A549 (cell line): Measurements from ENCODE around the gene RIOK2. TPM values are rescaled to one million over a fixed set of nuclear protein-coding genes. Genes with fewer than 3 reads are reported as not detected.

Source experiments
- ATAC-seq, 2 experiments: fragments of 200-7000 bp in 1 of 2; fragments of >200 bp in 1 of 2; cut with Nextera tagmentation in 1 of 2; cut with Tn5 transposase in 1 of 2; 3 replicates each; pipeline versions ENCODE4 v1.8.0 to v1.9.1; 2018 to 2020; ENCODE audit warnings: mild to moderate bottlenecking in 1 of 2, moderate library complexity in 1 of 2
- CTCF ChIA-PET: fragments of 300-600 bp; sonication (Branson Sonifier 250); formaldehyde crosslinking; extraction: SDS; loops from one replicate; lab custom pipeline; 2021; ENCODE audit warnings: antibody characterized with exemption, inconsistent platforms; lab: Yijun Ruan, JAX
- POLR2A ChIA-PET: fragments of 350-600 bp; formaldehyde crosslinking; extraction: SDS; loops from one replicate; lab custom pipeline; 2021; ENCODE audit warnings: antibody characterized with exemption, inconsistent platforms; lab: Yijun Ruan, JAX
- DNase-seq, 2 experiments: peaks; one replicate each; pipeline versions ENCODE4 v3.0.0 to v3.0.0-alpha.2; 2011 to 2016; ENCODE audit warnings: low read depth in 1 of 2, low spot score in 1 of 2
- FAIRE-seq: peaks from 2 replicates; lab custom pipeline; 2011; peaks lifted over from hg19 to GRCh38; lab: Jason Lieb, UNC
- H3K27ac ChIP-seq, 2 experiments: fragments of >200 bp; sonication (Bioruptor Twin); formaldehyde crosslinking; 3 replicates each; pipeline ENCODE4 v1.5.1; 2016 to 2017
- H3K4me1 ChIP-seq: fragments of >200 bp; sonication (Bioruptor Twin); formaldehyde crosslinking; 3 replicates; pipeline ENCODE4 v1.6.1; 2016
- H3K4me2 ChIP-seq: fragments of >200 bp; sonication (Bioruptor Twin); formaldehyde crosslinking; 3 replicates; pipeline ENCODE4 v1.6.1; 2016
- H3K4me3 ChIP-seq: fragments of >200 bp; sonication (Bioruptor Twin); formaldehyde crosslinking; 3 replicates; pipeline ENCODE4 v1.5.1; 2016
- H3K9me3 ChIP-seq: fragments of >200 bp; sonication (Bioruptor Twin); formaldehyde crosslinking; 3 replicates; pipeline ENCODE4 v1.6.1; 2016
- BHLHE40 ChIP-seq: IDR thresholded peaks from 2 replicates; pipeline ENCODE4 v1.6.1; 2012; ENCODE audit warnings: low read depth, low read length, inconsistent platforms
- CBX2 ChIP-seq: fragments of 200-600 bp; sonication (generic); IDR thresholded peaks from 2 replicates; pipeline ENCODE4 v1.6.1; 2016; ENCODE audit warnings: low read depth, mild to moderate bottlenecking, borderline replicate concordance
- CBX8 ChIP-seq: fragments of 200-600 bp; sonication (generic); IDR thresholded peaks from 2 replicates; pipeline ENCODE4 v1.6.1; 2016
- CEBPB ChIP-seq, 2 experiments: fragments of >200 bp in 1 of 2; sonication (Bioruptor Twin) in 1 of 2; formaldehyde crosslinking in 1 of 2; IDR thresholded peaks; 2 replicates each; pipeline ENCODE4 v1.6.1; 2012 to 2016
- CHD2 ChIP-seq: fragments of 150-350 bp; IDR thresholded peaks from 2 replicates; pipeline ENCODE4 v1.6.1; 2014; ENCODE audit warnings: low read length; ENCODE audit not compliant: partially characterized antibody
- CHD4 ChIP-seq: fragments of 200-600 bp; sonication (generic); IDR thresholded peaks from 2 replicates; pipeline ENCODE4 v1.6.1; 2016; ENCODE audit warnings: antibody characterized with exemption, mild to moderate bottlenecking, borderline replicate concordance
- EP300 ChIP-seq, 2 experiments: fragments of >200 bp; sonication (Bioruptor Twin); formaldehyde crosslinking; IDR thresholded peaks; 2 replicates in 1 of 2; 3 replicates in 1 of 2; pipeline ENCODE4 v1.6.1; 2016 to 2017
- ESRRA ChIP-seq: fragments of 150-350 bp; IDR thresholded peaks from 2 replicates; pipeline ENCODE4 v1.6.1; 2014; ENCODE audit warnings: mild to moderate bottlenecking, low read length, borderline replicate concordance
- FOSB ChIP-seq: fragments of 250-450 bp; sonication (Bioruptor Pico); IDR thresholded peaks from 2 replicates; pipeline ENCODE4 v1.5.0; 2020; ENCODE audit warnings: mild to moderate bottlenecking, moderate library complexity
- HDAC2 ChIP-seq: fragments of 200-600 bp; sonication (generic); IDR thresholded peaks from 2 replicates; pipeline ENCODE4 v1.6.1; 2016
- HOXB13 ChIP-seq: fragments of 250-450 bp; sonication (Bioruptor Pico); IDR thresholded peaks from 2 replicates; pipeline ENCODE4 v1.5.0; 2020; ENCODE audit warnings: low read depth, mild to moderate bottlenecking, moderate library complexity
- JUNB ChIP-seq: fragments of >200 bp; sonication (Bioruptor Twin); formaldehyde crosslinking; IDR thresholded peaks from 2 replicates; pipeline ENCODE4 v1.6.1; 2016
- KDM1A ChIP-seq: fragments of 200-600 bp; sonication (generic); IDR thresholded peaks from 2 replicates; pipeline ENCODE4 v1.6.1; 2016; ENCODE audit warnings: low read depth, mild to moderate bottlenecking
- NR3C1 ChIP-seq: fragments of >200 bp; sonication (Bioruptor Twin); formaldehyde crosslinking; IDR thresholded peaks from 3 replicates; pipeline ENCODE4 v1.6.1; 2017
- RFX5 ChIP-seq: fragments of 450-650 bp; IDR thresholded peaks from 2 replicates; pipeline ENCODE4 v1.7.1; 2014; ENCODE audit warnings: antibody characterized with exemption, mild to moderate bottlenecking, moderate library complexity
- SMC3 ChIP-seq: fragments of >200 bp; sonication (Bioruptor Twin); formaldehyde crosslinking; IDR thresholded peaks from 3 replicates; pipeline ENCODE4 v1.6.1; 2018; ENCODE audit warnings: inconsistent platforms
- TFCP2L1 ChIP-seq: fragments of 250-450 bp; sonication (Bioruptor Pico); IDR thresholded peaks from 2 replicates; pipeline ENCODE4 v1.5.0; 2021; ENCODE audit warnings: mild to moderate bottlenecking
- WGBS: methylation state at CpG from one replicate; pipeline ENCODE4 v1.1.6; 2017; ENCODE audit errors: missing lambda C conversion rate; 5-methylcytosine and 5-hydroxymethylcytosine counted together
- polyA plus RNA-seq, 4 experiments: library from polyadenylated mRNA; depleted of rRNA in 3 of 4; stranded (reverse); fragments of >200 nt; fragmentation: RNase III in 1 of 4; extraction: RNeasy Plus Mini Kit Qiagen cat#74134 plus additional on column Dnase treatment in 1 of 4; gene quantifications; 2 replicates in 3 of 4; 3 replicates in 1 of 4; pipeline ENCODE4 v1.2.3, GENCODE V29; 2011 to 2017
- TF ChIP-seq, protein P1 (sequence below): fragments of >200 bp; sonication (Bioruptor Twin); formaldehyde crosslinking; IDR thresholded peaks from 3 replicates; pipeline ENCODE4 v1.5.1; 2016
- TF ChIP-seq, protein P2 (sequence below): fragments of 150-350 bp; IDR thresholded peaks from 2 replicates; pipeline ENCODE4 v1.6.1; 2014; ENCODE audit warnings: low read depth, mild to moderate bottlenecking, low read length
- TF ChIP-seq, protein P3 (sequence below): fragments of >200 bp; sonication (Bioruptor Twin); formaldehyde crosslinking; IDR thresholded peaks from 2 replicates; pipeline ENCODE4 v1.6.1; 2016
- TF ChIP-seq, protein P4 (sequence below): fragments of 200-600 bp; sonication (generic); IDR thresholded peaks from 2 replicates; pipeline ENCODE4 v1.6.1; 2016; ENCODE audit warnings: antibody characterized with exemption, mild to moderate bottlenecking, moderate library complexity
- TF ChIP-seq, protein P5 (sequence below): IDR thresholded peaks from 2 replicates; pipeline ENCODE4 v1.6.1; 2012

RIOK2 gene
- polyA plus RNA-seq, 2 of the 4 experiments (the other 2 are of a cell fraction), result 14.7 to 32.0 TPM

DNA sequence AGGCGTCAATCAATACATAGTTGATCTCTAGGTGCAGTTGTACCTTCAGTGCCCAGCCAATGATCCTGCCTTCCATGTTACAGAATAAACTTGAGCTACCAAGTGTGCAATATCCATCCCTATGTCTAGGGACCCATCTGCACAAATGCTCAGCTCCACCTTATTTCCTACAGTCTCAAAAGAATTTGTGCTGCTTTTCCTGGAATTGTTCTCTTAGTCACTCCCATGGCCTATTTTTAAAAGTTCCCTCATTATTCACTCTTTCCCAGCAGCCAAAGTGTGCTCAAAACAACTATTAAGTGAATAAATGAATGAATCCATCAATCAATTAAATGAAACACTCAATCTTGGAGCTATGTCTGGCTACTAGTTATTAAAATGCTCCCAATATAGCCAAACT lies 55.3 kb downstream of the RIOK2 start:
- TF ChIP-seq, protein P1, sequence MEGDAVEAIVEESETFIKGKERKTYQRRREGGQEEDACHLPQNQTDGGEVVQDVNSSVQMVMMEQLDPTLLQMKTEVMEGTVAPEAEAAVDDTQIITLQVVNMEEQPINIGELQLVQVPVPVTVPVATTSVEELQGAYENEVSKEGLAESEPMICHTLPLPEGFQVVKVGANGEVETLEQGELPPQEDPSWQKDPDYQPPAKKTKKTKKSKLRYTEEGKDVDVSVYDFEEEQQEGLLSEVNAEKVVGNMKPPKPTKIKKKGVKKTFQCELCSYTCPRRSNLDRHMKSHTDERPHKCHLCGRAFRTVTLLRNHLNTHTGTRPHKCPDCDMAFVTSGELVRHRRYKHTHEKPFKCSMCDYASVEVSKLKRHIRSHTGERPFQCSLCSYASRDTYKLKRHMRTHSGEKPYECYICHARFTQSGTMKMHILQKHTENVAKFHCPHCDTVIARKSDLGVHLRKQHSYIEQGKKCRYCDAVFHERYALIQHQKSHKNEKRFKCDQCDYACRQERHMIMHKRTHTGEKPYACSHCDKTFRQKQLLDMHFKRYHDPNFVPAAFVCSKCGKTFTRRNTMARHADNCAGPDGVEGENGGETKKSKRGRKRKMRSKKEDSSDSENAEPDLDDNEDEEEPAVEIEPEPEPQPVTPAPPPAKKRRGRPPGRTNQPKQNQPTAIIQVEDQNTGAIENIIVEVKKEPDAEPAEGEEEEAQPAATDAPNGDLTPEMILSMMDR, result no peak
- TF ChIP-seq, protein P2, sequence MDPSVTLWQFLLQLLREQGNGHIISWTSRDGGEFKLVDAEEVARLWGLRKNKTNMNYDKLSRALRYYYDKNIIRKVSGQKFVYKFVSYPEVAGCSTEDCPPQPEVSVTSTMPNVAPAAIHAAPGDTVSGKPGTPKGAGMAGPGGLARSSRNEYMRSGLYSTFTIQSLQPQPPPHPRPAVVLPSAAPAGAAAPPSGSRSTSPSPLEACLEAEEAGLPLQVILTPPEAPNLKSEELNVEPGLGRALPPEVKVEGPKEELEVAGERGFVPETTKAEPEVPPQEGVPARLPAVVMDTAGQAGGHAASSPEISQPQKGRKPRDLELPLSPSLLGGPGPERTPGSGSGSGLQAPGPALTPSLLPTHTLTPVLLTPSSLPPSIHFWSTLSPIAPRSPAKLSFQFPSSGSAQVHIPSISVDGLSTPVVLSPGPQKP, result no peak
- TF ChIP-seq, protein P3, sequence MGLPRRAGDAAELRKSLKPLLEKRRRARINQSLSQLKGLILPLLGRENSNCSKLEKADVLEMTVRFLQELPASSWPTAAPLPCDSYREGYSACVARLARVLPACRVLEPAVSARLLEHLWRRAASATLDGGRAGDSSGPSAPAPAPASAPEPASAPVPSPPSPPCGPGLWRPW, result no peak
- no peak for TF ChIP-seq EP300 (IDR thresholded peaks at IDR 0.05)
- TF ChIP-seq ESRRA, result no peak
- TF ChIP-seq, protein P4, sequence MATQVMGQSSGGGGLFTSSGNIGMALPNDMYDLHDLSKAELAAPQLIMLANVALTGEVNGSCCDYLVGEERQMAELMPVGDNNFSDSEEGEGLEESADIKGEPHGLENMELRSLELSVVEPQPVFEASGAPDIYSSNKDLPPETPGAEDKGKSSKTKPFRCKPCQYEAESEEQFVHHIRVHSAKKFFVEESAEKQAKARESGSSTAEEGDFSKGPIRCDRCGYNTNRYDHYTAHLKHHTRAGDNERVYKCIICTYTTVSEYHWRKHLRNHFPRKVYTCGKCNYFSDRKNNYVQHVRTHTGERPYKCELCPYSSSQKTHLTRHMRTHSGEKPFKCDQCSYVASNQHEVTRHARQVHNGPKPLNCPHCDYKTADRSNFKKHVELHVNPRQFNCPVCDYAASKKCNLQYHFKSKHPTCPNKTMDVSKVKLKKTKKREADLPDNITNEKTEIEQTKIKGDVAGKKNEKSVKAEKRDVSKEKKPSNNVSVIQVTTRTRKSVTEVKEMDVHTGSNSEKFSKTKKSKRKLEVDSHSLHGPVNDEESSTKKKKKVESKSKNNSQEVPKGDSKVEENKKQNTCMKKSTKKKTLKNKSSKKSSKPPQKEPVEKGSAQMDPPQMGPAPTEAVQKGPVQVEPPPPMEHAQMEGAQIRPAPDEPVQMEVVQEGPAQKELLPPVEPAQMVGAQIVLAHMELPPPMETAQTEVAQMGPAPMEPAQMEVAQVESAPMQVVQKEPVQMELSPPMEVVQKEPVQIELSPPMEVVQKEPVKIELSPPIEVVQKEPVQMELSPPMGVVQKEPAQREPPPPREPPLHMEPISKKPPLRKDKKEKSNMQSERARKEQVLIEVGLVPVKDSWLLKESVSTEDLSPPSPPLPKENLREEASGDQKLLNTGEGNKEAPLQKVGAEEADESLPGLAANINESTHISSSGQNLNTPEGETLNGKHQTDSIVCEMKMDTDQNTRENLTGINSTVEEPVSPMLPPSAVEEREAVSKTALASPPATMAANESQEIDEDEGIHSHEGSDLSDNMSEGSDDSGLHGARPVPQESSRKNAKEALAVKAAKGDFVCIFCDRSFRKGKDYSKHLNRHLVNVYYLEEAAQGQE, result no peak
- DNase-seq, result no peak
- Histone ChIP-seq H3K9me3 (no peaks in the 10 kb centered on the region), H3K4me3 (no peak overlapping the region), H3K4me1 (no peaks in the 10 kb centered on the region), H3K27ac (no peak overlapping the region), H3K4me2 (no peak overlapping the region)
- CTCF ChIA-PET, result interaction anchor here (0.8 kb wide), 1 partner anchor 9 kb away, joined by 3 read pairs; no protein-coding TSS in a partner anchor
- ATAC-seq, result no peak
- POLR2A ChIA-PET, result no interaction called here
- WGBS, result 65% methylated on average over 1 of the region's 1 CpG
- FAIRE-seq, result no peak

DNA sequence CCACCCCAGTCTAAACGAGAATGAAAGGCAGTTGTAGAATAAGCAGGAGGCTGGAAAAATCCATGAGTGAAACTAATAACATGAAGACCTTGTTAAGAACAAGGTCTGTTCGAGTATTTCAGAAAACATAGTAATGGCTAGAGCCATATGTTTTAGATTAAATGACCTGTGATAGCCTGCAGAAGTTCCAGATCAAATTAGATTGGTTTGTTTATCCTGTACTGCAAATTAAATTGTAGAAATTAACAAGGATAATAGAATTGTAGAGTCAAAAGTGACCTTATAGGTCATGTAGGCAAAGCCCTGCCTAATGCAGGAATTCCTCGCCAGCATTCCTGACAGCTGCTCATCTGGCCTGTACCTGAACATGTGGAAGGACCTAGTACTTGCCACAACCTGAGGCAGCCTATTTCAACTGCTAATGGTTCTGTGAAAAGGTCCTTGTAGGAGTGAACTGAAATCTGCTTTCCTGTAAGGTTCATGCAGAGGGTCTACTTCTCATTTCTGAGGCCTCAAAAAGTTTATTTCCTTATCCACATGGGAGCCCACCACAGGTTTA lies 57.8 kb downstream of the RIOK2 start:
- TF ChIP-seq RFX5 (no peak), HOXB13 (no peak), BHLHE40 (no peak), SMC3 (no peak), CBX2 (no peak)
- TF ChIP-seq, all 56 proteins: peak for 0
- H3K9me3 ChIP-seq, result no peaks in the 10 kb centered on the region
- DNase-seq, result no peak
- H3K27ac ChIP-seq, result no peak overlapping the region
- H3K4me3 ChIP-seq, result no peak overlapping the region
- no peak for FAIRE-seq
- no peak overlapping the region for H3K4me2 ChIP-seq
- 32% methylated on average over 3 of the region's 3 CpGs for WGBS
- no peak for ATAC-seq
- CTCF ChIA-PET, result interaction anchor here (1.3 kb wide), 1 partner anchor 36 kb away, joined by 4 read pairs; no protein-coding TSS in a partner anchor
- no peaks in the 10 kb centered on the region for H3K4me1 ChIP-seq
- POLR2A ChIA-PET, result no interaction called here

DNA sequence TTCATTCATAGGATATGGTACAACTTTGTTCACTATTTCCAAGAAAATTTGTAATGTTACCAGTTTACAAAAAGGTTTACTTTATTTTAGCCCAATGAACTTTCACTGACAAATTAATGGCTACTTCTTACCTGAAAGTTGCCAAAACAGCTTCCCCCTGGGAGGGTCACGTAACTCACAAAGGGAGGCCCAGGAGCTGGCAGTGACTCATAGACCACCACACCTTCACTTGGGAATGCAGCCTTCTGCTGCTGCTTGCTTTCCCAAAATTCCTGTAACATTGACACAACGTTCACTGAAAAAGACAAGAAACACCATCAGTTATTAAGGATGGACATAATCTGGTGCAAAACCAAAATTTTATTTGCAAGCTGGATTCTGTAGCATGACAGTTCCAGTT lies 58.7 kb downstream of the RIOK2 start:
- POLR2A ChIA-PET, result no interaction called here
- CTCF ChIA-PET, result interaction anchor here (1.3 kb wide), 1 partner anchor 37 kb away, joined by 4 read pairs; no protein-coding TSS in a partner anchor
- DNase-seq, result no peak
- Histone ChIP-seq H3K9me3 (no peaks in the 10 kb centered on the region), H3K4me1 (no peaks in the 10 kb centered on the region), H3K4me2 (no peak overlapping the region)
- ATAC-seq, result no peak
- no peak for FAIRE-seq
- whole genome bisulfite sequencing, result 22% methylated on average over 2 of the region's 2 CpGs
- no peak for TF ChIP-seq HDAC2
- no peak for TF ChIP-seq RFX5
- no peak for TF ChIP-seq NR3C1
- no peak for TF ChIP-seq KDM1A
- TF ChIP-seq FOSB (CRISPR knock-in tag), result no peak
- no peak for TF ChIP-seq CHD4
- TF ChIP-seq CEBPB (IDR thresholded peaks at IDR 0.05), result no peak
- no peak for TF ChIP-seq CHD2
- no peak for TF ChIP-seq TFCP2L1 (CRISPR knock-in tag)
- no peak for TF ChIP-seq JUNB
- no peak for TF ChIP-seq CBX8
- TF ChIP-seq, protein P5, sequence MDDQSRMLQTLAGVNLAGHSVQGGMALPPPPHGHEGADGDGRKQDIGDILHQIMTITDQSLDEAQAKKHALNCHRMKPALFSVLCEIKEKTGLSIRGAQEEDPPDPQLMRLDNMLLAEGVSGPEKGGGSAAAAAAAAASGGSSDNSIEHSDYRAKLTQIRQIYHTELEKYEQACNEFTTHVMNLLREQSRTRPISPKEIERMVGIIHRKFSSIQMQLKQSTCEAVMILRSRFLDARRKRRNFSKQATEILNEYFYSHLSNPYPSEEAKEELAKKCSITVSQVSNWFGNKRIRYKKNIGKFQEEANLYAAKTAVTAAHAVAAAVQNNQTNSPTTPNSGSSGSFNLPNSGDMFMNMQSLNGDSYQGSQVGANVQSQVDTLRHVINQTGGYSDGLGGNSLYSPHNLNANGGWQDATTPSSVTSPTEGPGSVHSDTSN, result no peak
- TF ChIP-seq, all 56 proteins: peak for 0
- Histone ChIP-seq H3K4me3 (no peak overlapping the region), H3K27ac (no peak overlapping the region)
